ENCODE results near the gene TRIP12.

TRIP12 gene

DNA sequence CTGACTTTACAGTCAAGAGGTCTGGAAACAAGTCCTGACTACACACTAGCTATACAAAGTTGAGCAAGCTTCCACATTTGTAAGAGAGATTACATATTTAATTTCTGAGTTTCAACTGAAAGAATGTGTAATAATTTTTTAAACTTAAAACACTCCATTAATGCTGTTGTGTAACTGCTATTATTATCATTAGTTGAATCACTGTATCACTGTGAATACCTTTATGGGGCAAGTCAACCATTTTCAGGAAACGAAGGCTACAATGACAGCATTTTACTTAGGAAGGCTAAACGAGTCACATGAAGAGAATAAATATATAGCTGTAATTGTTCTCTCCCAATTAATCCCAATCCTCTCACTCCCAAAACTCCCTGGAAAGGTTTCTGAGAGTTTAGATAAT lies 46.3 kb downstream of the TRIP12 start:
- H3K9ac ChIP-seq (ENCODE audit: low read depth, low read length), result no peak overlapping the region
- no peaks in the 10 kb centered on the region for H3K4me1 ChIP-seq (ENCODE audit: insufficient read depth, low read length)
- no peaks in the 10 kb centered on the region for H3K9me3 ChIP-seq (ENCODE audit: control insufficient read depth, insufficient read depth, low read length)
- no peaks in the 10 kb centered on the region; the same call in 1 of the 2 replicates for H3K36me3 ChIP-seq (ENCODE audit: insufficient read depth, low read length)

DNA sequence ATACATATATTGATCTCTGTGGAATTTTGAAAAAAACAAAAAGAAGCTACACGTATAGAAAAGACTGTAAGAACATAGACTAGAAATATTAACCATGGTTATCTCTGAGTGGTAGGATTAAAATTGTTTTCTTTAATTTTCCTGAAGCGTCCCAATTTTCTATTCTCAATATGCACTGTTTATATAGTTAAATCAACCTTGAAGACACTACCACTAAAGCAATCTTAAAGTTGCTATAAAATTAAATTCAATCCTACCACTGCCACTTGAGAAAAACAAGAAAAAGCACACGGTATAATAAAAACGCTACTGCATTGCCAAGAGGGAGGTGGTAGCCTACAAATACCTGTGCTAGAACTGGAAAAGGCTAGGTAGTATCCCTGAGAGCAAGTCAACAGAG lies 47.2 kb downstream of the TRIP12 start:
- H3K4me1 ChIP-seq (ENCODE audit: insufficient read depth, low read length), result no peaks in the 10 kb centered on the region
- H3K9me3 ChIP-seq (ENCODE audit: control insufficient read depth, insufficient read depth, low read length), result no peaks in the 10 kb centered on the region
- no peaks in the 10 kb centered on the region for H3K36me3 ChIP-seq (ENCODE audit: insufficient read depth, low read length)
- no peak overlapping the region for H3K9ac ChIP-seq (ENCODE audit: low read depth, low read length)

DNA sequence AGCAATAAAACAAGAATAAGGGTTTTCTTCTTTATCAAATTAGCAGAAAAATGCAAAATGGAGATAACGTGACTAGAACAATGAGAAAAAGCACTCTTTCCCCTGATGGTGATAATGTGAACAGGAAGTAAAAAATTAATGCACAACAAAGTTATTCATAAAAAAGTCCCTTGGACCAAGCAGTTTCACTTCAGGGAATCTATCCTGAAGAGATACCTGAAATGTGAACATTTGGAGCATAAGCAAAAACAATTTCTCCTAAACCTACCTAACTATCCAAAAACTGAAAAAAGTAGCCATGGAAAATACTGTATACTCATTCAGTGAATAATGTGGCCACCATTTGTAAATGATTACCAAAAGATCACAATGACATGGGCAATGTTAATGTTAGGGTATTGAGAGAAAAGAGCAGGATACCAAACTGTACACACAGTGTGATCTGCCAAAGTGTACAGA lies 48.7 kb downstream of the TRIP12 start:
- no peaks in the 10 kb centered on the region for H3K9me3 ChIP-seq (ENCODE audit: control insufficient read depth, insufficient read depth, low read length)
- no peak overlapping the region for H3K9ac ChIP-seq (ENCODE audit: low read depth, low read length)
- peaks cover 8% of the 10 kb centered on the region; the same call in 1 of the 2 replicates for H3K4me1 ChIP-seq (ENCODE audit: insufficient read depth, low read length)

DNA sequence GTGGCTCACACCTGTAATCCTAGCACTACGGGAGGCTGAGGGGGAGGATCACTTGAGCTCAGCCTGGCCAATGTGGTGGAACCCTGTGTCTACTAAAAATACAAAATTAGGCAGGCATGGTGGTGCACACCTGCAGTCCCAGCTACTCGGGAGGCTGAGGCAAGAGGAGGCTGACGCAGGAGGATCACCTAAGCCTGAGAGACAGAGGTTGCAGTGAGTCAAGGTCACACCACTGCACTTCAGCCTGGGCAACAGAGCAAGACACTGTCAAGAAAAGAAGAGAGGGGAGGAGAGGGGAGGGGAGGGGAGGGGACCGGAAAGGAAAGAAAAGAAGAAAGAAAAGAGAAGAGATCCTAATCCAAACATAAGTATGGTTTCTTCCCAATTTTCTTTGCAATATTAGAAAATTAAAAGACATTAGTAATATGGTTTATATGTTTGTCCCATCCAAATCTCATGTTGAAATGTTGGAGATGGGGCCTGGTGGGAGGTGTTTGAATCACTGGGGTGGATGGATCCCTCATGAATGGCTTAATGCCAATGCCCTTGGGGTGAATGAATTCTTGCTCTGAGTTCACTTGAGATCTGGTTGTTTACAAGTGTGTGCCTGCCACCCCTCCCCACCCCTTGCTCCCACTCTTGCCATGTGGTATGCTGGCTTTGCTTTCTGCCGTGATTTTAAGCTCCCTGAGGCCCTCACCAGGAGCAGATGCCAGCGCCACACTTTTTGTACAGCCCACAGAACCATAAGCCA lies 50.7 kb downstream of the TRIP12 start:
- Histone ChIP-seq H3K4me1 (ENCODE audit: insufficient read depth, low read length) (peaks cover 8% of the 10 kb centered on the region; the same call in 1 of the 2 replicates), H3K36me3 (ENCODE audit: insufficient read depth, low read length) (no peaks in the 10 kb centered on the region), H3K9ac (ENCODE audit: low read depth, low read length) (no peak overlapping the region), H3K9me3 (ENCODE audit: control insufficient read depth, insufficient read depth, low read length) (no peaks in the 10 kb centered on the region)

More for the DNA sequence above, 48.7 kb downstream of the TRIP12 start:
- no peaks in the 10 kb centered on the region for H3K36me3 ChIP-seq (ENCODE audit: insufficient read depth, low read length)

DNA sequence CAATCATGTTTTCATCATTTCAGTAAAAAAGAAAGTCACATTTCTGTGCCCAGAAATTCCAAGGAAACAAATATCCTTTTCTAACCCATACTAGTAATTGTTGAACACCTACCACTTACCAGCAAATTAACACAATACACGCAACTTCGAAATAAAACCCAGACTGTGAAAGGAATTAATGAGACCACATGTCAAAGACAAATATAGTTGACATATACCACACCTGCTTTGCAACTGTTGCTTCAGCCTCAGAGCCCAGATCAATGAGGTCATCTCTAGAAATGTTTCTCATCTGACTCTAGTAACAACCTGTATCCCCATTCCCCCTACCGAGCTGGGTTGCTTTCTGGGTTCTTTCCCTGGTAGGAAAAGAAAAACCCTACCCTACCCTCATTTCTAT lies 52.6 kb downstream of the TRIP12 start:
- Histone ChIP-seq H3K9me3 (ENCODE audit: control insufficient read depth, insufficient read depth, low read length) (no peaks in the 10 kb centered on the region), H3K9ac (ENCODE audit: low read depth, low read length) (no peak overlapping the region), H3K4me1 (ENCODE audit: insufficient read depth, low read length) (peaks cover 8% of the 10 kb centered on the region; the same call in 1 of the 2 replicates), H3K36me3 (ENCODE audit: insufficient read depth, low read length) (no peaks in the 10 kb centered on the region)

DNA sequence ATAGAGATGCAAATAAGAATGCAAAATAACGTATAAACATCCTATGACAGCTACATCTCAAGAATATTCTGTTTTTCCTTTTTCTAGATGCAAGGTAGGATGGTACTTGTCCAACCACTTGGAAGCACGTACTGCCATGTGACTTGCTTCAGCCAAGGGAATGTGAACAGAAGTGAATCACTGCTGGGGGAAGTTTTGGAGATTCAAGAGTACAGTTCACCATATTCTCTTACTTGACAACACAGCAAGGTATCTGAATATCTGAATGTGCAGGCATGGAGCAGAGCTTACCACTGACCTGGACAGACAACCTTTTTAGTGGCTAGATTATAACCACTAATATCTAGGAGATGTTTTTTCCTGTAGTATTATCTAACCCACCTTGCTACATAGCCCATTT lies 53.0 kb downstream of the TRIP12 start:
- H3K9ac ChIP-seq (ENCODE audit: low read depth, low read length), result no peak overlapping the region
- H3K4me1 ChIP-seq (ENCODE audit: insufficient read depth, low read length), result peaks cover 8% of the 10 kb centered on the region; the same call in 1 of the 2 replicates
- H3K9me3 ChIP-seq (ENCODE audit: control insufficient read depth, insufficient read depth, low read length), result no peaks in the 10 kb centered on the region
- no peaks in the 10 kb centered on the region for H3K36me3 ChIP-seq (ENCODE audit: insufficient read depth, low read length)

DNA sequence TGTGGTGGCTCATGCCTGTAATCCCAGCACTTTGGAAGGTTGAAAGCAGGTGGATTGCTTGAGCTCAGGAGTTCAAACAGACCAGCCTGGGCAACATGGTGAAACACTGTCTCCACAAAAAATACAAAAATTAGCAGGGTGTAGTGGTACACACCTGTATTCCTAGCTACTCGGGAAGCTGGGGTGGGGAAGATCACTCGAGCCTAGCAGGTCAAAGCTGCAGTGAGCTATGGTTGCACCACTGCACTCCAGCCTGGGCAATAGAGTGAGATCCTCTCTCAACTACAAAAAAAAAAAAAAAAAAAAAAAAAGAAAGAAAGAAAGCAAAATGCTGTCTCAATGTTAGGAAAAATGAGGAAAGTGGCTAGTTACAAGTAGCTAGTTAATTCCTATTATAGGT lies 56.8 kb downstream of the TRIP12 start:
- Histone ChIP-seq H3K4me1 (ENCODE audit: insufficient read depth, low read length) (peaks cover 8% of the 10 kb centered on the region; the same call in 1 of the 2 replicates), H3K9me3 (ENCODE audit: control insufficient read depth, insufficient read depth, low read length) (no peaks in the 10 kb centered on the region), H3K36me3 (ENCODE audit: insufficient read depth, low read length) (no peaks in the 10 kb centered on the region), H3K9ac (ENCODE audit: low read depth, low read length) (no peak overlapping the region)

DNA sequence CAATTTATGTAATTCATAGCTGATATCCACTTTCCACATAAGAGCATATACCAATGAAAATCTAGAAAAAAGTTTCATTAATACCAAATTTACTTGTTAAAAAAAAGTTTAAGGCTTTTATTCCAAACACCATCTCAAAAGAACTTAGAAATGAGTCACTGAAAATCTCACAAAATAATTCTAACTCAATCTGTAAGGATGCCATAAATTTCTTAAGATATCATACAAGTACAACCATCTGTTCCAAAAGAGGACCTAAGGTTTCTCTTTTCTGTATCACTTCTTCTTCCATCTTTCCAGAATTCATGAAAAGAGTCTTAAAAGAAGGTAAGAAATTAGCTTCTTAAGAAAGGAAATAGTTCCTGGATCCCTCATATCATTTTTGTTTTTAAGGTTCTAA lies 60.4 kb downstream of the TRIP12 start:
- Histone ChIP-seq H3K36me3 (ENCODE audit: insufficient read depth, low read length) (peaks cover 7% of the 10 kb centered on the region; the same call in 1 of the 2 replicates), H3K9ac (ENCODE audit: low read depth, low read length) (no peak overlapping the region), H3K4me1 (ENCODE audit: insufficient read depth, low read length) (no peaks in the 10 kb centered on the region), H3K9me3 (ENCODE audit: control insufficient read depth, insufficient read depth, low read length) (no peaks in the 10 kb centered on the region)

DNA sequence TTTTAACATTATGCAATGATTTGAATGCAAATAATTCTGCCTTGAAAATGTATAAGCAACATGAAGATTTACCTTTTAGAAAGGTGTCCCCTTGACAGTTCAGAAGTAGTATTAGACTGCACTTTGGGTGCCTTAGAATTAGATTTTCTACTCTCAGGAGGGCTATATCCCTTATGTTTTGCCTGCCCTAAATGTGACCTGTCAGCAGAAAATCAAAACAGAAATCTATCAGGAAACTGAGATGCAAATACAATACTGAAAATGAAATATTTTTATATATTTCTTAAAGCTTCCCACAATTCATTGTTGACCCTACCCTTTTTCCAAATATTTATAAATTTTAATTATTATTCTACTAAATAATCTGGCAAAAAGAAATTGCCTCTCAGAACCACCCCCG lies 61.5 kb downstream of the TRIP12 start:
- Histone ChIP-seq H3K9me3 (ENCODE audit: control insufficient read depth, insufficient read depth, low read length) (no peaks in the 10 kb centered on the region), H3K4me1 (ENCODE audit: insufficient read depth, low read length) (no peaks in the 10 kb centered on the region), H3K36me3 (ENCODE audit: insufficient read depth, low read length) (peaks cover 7% of the 10 kb centered on the region; the same call in 1 of the 2 replicates), H3K9ac (ENCODE audit: low read depth, low read length) (no peak overlapping the region)

DNA sequence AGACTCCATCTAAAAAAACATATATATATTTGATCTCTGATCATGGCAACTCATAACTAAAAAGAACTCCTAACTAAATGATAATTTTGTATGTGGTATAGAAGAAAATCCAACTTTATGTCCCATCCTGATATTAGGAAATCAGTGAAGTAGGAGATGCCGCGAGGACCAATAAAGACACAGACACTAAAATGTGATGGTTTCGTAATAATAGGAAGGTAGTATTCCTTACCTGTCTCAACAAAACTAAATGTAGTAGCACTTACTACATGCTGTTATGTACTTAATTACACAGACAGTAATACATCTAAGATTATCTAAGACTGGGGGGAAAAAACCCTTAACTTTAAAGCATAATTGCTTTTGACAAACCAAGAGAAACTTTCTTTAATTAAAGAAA lies 63.5 kb downstream of the TRIP12 start:
- H3K4me1 ChIP-seq (ENCODE audit: insufficient read depth, low read length), result no peaks in the 10 kb centered on the region; the same call in 1 of the 2 replicates
- H3K36me3 ChIP-seq (ENCODE audit: insufficient read depth, low read length), result peaks cover 7% of the 10 kb centered on the region; the same call in 1 of the 2 replicates

DNA sequence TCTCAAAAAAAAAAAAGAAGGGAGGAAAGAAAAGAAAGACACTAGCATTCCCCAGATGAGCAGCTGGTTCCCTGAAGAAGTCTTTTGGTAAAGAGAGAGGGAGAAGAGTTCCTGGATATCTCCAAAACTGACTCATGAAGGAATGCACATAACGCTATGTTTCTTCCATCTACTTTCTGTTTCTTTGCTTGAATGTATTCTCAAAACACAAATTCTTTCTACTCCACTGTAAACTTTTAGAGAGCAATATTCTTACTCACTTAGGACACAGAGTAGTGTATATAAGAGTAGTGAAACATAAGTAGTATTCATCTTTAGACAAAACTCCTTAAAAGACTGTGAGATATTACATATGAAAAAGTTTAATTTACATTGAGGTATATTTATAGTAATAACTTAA lies 64.2 kb downstream of the TRIP12 start:
- Histone ChIP-seq H3K36me3 (ENCODE audit: insufficient read depth, low read length) (peaks cover 7% of the 10 kb centered on the region; the same call in 1 of the 2 replicates), H3K9me3 (ENCODE audit: control insufficient read depth, insufficient read depth, low read length) (no peaks in the 10 kb centered on the region), H3K4me1 (ENCODE audit: insufficient read depth, low read length) (no peaks in the 10 kb centered on the region; the same call in 1 of the 2 replicates), H3K9ac (ENCODE audit: low read depth, low read length) (no peak overlapping the region)

More for the DNA sequence above, 63.5 kb downstream of the TRIP12 start:
- no peaks in the 10 kb centered on the region for H3K9me3 ChIP-seq (ENCODE audit: control insufficient read depth, insufficient read depth, low read length)
- no peak overlapping the region for H3K9ac ChIP-seq (ENCODE audit: low read depth, low read length)

DNA sequence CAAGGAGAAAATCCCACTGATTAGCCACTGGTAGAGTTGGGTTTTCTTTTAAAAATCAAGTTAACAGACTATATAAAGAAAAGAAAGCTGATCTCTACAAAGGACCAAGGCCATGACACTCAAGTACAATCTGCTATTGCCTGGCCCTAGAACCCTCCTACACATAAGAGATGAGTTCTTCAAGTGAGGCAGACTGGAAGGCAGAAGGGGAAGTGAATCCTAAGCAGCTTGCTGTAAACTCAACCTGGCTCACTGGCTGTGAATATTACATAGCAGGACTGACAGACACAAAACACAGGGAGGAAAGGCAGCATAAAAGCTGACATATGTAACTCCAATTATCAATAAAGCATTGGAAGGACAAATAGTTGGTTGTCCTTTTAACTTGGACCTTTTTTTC lies 65.4 kb downstream of the TRIP12 start:
- H3K4me1 ChIP-seq (ENCODE audit: insufficient read depth, low read length), result no peaks in the 10 kb centered on the region; the same call in 1 of the 2 replicates
- H3K9ac ChIP-seq (ENCODE audit: low read depth, low read length), result no peak overlapping the region
- H3K9me3 ChIP-seq (ENCODE audit: control insufficient read depth, insufficient read depth, low read length), result no peaks in the 10 kb centered on the region
- peaks cover 7% of the 10 kb centered on the region; the same call in 1 of the 2 replicates for H3K36me3 ChIP-seq (ENCODE audit: insufficient read depth, low read length)

DNA sequence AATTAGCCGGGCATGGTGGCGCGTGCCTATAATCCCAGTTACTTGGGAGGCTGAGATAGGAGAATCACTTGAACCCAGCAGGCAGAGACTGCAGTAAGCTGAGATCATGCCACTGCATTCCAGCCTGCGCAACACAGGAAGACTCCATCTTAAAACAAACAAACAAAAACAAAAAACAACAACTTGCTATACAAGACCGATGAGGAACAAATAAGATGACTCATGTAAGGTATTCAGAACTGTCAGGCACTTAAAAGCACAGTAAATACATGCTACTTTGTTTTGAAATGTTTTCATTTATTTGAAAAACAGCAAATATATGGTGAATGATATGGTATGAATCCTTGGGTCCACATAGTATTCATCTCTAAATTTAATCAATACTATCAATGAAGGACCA lies 66.7 kb downstream of the TRIP12 start:
- no peak overlapping the region for H3K9ac ChIP-seq (ENCODE audit: low read depth, low read length)
- peaks cover 7% of the 10 kb centered on the region; the same call in 1 of the 2 replicates for H3K36me3 ChIP-seq (ENCODE audit: insufficient read depth, low read length)
- H3K4me1 ChIP-seq (ENCODE audit: insufficient read depth, low read length), result no peaks in the 10 kb centered on the region; the same call in 1 of the 2 replicates
- H3K9me3 ChIP-seq (ENCODE audit: control insufficient read depth, insufficient read depth, low read length), result no peaks in the 10 kb centered on the region

DNA sequence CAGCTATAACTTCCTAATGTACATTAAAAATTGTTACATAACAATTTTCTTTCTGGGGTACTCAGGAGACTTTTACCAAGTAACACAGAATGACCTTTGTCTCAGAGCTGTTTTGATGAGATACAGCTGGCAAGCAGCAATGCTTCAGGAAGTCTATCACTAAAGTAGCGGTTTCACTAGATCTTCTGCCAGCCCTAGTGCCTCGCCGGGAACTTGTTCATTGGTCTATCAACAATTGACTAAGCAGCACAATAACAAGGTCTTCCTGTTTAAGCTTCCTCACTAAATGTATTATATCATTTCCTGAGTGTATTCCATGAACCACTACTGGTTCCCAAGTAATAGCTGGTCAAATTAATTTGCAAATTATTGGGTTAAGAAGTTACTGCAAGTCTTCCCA lies 69.2 kb downstream of the TRIP12 start:
- H3K36me3 ChIP-seq (ENCODE audit: insufficient read depth, low read length), result no peaks in the 10 kb centered on the region
- no peaks in the 10 kb centered on the region for H3K9me3 ChIP-seq (ENCODE audit: control insufficient read depth, insufficient read depth, low read length)
- peaks cover 13% of the 10 kb centered on the region for H3K4me1 ChIP-seq (ENCODE audit: insufficient read depth, low read length)
- no peak overlapping the region for H3K9ac ChIP-seq (ENCODE audit: low read depth, low read length)

DNA sequence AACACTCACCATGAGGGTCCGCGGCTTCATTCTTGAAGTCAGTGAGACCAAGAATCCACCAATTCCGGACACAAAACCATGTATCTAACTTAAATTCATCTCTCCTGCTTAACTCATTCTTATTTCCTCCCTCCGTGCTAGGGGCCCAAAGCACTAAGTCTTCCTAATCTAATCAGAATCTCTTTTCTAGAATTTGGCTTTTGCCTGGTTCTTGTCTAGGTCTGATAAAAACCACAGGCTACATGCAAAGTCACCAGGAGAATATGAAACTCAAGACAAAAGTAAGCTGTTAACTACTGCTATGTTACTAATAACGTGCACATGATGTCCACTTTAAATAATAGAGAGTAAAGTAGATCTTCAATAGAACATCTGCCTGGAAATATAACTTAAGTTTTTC lies 69.9 kb downstream of the TRIP12 start:
- Histone ChIP-seq H3K9ac (ENCODE audit: low read depth, low read length) (no peak overlapping the region), H3K36me3 (ENCODE audit: insufficient read depth, low read length) (no peaks in the 10 kb centered on the region), H3K9me3 (ENCODE audit: control insufficient read depth, insufficient read depth, low read length) (no peaks in the 10 kb centered on the region), H3K4me1 (ENCODE audit: insufficient read depth, low read length) (peaks cover 13% of the 10 kb centered on the region)

Data from ES-I3 (cell line).